HG03066 (cell line): ENCODE data around the gene DLGAP1.

Experiments
- ATAC-seq: cut with Tn5 transposase; IDR thresholded peaks from one replicate; pipeline ENCODE4 v1.9.1; 2021; ENCODE audit warnings: low read depth; ENCODE audit not compliant: unreplicated experiment

DLGAP1 gene

DNA sequence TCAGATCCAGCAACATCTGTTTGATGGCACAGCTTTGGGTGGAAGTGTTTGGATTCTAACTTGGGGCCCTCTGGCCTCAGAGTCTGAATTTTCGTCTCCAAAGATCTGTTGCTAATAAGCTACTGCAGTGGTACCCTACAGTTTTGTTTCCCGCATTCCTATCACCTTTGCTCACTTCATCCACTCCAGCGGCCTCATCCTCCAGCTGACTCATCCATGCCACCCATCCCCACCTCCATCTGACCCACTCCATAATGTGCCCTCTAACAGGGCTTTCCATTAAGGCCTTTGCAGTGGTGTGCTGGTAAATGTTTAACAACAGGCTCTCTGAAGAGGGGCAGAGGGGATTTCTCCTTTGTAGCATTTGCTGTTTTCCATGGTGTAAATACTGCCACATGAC is 779.7 kb downstream of the DLGAP1 start:
- no peak for ATAC-seq

DNA sequence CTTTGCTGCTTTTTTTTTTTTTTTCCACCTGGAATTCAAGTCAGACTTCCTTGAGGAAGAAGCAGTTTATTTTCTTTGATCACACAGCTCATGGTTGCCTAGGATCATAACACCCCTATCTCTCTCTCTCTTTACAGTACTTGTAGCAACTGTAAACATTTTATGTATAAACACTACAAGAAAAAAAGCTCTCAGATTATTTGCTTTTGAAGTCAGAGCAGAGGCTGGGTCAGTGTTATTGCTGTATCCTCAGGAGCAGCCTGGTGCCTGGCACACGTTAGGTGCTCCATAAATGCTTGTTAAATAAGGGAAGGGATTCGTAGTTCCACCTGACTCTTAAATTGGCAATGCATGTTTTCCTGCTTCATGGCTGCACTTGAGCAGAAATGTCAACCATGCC is 783.9 kb downstream of the DLGAP1 start:
- no peak for ATAC-seq

DNA sequence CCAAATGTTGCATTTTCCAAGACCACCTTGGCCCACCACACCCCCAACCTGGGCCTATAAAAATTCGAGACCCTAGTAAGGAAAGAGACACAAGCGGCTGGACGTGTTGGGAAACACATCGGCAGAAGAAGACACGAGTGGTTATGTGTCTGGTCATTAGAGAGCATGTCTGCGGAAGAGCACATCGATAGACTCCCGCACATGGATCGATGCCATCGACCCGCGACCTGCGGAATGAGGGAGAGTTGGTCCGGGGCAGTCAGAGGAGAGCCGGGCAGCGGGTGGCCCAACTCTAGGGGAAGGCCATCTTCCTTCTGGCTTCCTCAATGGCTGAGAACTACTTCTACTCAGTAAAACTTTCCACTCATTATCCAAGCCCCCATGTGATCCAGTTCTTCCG is 785.7 kb downstream of the DLGAP1 start:
- no peak for ATAC-seq

DNA sequence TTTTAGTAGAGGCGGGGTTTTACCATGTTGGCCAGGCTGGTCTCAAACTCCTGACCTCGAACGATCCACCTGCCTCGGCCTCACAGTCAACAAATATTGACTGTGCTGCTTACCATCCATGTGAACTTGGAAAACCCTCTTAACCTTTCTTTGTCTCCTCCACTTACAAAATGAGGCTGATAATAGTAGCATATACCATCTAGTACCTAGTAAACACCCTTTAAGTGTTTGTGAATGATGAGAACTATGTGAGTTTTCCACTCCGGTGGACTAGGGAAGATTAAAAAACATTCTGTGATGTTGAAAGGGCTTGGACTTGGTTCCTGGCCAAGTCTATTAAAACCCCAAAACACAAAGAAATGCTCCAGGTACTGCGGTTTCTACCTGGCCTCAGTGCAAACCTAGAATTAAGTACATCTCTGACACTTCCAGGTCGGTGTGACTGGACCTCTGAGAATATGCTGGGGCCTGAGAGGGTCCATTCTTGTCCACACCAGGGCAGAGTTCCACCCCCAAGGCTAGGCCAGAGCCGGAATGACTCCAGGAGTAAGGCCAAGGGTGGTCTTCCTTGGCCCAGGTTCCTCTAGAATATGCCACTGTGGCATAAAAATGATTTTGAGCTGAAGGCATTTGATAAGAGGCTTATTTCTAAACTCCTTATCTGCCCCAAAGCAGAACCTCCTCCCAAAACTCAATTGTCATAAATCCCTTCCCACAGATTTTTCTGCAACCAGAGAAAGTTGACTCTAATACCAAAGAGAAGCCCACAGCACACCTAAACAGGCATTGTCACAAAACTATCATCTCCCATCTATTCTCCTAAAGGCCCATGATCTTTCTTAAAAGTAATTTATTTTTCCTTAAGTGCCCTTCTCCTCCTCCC is 787.6 kb downstream of the DLGAP1 start:
- no peak for ATAC-seq

DNA sequence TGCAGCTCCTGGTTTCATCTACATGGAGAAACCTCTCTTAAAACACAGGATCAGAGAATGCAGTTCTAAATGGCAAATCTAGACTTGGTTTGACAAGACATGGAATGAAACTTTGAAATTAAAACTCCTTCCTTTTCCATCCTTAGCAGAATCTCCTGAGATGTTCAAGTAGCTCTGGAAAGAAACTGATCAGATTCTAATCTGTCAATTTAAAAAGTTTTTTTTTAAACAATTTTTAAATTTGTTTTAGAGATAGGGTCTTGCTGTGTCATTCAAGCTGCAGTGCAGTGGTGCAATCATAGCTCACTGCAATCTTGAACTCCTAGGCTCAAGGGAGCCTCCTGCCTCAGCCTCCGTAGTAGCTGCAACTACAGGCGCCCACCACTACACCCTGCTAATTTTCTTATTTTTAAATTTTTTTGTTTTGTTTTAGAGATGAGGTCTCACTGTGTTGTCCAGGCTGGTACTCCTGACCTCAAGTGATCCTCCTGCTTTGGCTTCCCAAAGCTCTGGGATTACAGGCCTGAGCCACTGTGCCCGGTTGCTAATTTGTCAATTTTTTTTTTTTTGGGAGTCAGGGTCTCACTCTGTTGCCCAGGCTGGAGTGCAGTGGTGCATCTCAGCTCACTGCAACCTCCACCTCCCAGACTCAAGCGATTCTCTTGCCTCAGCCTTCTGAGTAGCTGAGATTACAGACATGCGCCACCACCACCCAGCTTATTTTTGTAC is 788.4 kb downstream of the DLGAP1 start:
- ATAC-seq: no peak

DNA sequence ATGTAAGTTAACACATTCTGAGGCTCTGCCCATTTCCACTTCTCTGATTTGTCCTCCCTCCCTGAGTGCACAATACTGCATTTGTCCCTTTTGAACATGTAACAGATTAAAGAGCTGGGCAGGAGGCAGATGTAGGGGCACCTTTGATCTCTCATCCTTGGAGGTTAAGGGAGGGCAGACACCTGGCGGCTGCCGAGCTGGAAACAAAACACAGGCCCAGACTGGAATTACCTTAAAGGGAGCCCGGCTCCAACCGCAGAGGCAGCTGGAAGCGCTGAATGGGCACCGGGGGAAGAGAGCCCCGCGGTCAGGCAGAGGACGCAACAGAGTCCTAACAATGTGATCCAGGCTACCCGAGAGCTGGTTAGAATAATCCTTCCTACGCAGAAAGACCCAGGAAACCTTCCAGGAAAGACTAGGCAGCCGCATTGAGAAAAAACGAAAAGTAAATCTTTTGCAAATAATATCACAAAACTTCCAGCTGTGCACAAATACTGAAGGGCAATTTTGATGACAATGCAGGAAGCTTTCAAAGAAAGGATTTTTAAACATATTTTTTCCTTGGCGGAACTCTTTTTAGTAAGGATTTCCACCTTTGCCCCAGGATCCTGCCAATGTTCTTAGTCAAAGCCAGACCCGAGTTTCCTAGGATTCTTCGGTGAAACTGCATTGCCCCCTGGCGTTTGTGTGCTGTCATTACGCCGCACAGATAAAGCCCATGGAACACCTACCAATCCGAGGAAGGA is 789.2 kb downstream of the DLGAP1 start:
- ATAC-seq: no peak

DNA sequence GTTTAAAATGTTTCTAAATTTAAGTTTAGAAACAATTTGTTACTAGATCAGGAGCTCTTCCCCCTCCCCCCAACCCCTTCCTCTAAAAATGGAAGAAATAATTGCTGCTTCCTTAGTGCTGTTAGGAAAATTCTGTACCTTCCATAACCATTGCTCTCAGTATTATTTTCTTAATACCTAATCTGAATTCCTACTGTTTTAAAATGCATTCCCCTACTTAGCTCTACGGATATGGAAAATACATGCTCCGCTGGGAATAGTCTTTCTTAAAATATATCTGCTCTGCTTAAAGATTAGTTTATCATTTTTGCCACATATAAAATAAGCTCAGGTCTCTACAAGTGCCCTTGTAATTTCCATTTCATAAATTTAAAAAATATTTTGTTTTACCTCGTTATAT is 789.9 kb downstream of the DLGAP1 start:
- ATAC-seq: no peak

DNA sequence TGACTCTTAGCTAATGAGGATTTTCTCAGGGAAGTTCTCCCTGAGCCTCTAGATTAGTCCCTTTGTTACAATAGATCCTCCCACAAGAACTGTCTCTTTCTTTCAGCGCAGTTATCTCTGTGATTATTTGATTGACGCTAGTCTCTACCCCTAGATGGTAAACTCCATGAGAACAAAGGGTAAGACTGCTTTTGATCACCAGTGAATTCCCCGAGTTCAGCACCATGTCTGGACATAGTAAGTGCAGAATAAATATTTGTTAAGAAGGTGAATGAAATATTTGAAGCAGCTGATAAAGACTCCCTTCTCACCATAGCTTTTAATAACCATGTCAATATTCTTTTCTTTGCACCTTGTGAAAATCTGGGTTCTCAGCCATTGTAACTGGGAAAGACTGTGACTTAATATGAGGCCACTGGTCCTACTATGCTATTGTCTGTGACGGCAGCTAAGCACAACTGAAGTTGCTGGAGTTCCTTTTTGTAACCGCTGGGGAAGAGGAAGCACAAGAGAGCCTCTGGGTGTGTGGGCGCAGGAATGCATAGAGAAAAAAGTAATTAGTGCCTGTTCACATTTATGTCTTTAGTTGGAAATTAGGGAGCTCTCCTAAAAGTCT is 790.4 kb downstream of the DLGAP1 start:
- ATAC-seq: no peak

DNA sequence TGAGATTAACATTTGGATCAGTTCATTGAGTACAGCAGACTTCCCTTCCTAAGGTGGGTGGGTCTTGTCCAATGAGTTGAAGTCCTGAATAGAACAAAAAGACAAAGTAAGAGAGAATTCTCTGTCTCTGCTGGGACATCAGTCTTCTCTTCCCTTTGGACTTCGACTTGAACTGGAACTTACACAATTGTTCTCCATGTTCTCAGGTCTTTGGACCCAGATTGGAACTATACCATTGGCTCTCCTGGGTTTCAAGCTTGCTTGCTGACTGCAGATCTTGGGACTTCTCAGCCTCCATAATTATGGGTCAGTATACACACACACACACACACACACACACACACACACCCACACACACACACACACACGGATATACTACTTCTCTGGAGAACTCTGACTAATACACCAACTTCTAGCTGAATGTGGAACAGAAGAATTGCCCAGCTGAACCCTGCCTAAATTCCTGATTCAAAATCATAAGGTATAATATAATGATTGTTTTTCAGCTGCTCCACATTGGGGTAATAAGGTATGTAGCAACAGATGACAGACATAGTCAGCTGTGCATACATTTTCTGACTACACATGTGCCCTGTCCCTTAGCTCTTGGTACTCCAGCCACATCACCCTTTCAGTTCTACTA is 791.1 kb downstream of the DLGAP1 start:
- ATAC-seq: no peak

DNA sequence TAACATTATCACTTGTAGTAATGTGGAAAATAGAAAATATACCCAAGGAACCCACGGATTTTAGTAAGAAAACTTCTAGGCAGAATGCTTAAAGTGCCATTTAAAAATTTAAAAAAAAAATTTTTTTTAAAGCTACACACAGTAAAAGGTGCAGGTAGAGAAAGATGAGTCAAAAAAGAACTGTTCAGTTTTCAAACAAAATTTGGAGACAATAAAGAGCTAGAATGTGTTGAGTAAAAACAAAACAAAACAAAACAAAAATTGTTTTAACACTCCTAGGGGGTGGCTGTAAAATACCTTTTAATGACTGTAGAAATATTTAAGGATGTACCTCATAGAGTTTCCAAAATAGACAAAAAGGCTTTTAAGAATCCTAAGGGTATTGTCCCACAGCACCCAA is 793.1 kb downstream of the DLGAP1 start:
- no peak for ATAC-seq

DNA sequence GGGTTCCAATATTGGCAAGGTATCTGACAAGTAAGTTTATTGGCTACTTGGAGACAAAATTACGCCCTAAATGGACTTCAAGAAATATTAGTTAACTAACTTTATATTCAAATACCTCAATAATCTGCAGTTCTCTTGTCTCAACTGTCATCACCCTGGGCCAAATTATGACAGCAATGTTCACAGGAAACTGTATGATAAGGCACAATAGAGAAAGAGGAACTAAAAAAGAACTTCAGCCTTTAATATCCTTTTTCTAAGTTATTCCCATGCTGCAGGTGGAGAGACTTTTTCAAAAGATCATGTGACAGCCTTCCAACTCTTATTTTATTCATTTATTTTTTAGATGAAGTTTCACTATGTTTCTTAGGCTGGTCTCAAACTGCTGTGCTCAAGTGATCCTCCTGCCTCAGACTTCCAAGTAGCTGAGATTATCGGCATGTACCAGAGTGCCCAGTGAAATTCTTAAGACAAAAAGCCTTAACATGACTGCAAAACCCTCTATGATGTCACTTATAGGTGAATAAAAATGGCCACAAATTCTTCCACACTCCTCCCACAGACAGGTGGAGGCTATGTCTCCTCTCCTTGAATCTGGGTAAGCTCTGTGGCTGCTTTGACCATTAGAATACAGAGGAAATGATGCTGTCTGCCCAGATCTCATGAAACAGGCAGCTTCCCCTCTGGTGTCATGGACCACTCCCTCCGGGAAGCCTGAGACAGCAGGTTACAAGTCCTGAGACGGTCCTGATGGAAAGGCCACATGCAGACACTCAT is 794.2 kb downstream of the DLGAP1 start:
- no peak for ATAC-seq

DNA sequence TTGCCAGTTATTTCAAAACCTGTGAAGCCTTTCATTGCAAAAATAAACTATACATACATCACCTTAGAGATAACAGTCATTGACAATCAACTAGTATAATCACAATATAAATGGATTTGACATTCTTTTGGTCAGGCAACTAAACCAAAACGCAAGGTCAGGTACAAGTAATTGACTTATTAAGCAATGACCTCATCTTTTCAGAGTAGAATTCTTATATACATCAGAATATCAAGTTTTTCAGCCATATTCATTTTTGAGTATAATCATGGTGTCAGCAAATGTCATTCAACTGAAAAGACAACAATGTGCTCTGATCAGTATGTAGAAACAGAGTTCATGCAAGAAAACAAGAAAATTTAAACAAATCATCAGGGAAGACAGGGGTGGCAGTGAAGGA is 796.6 kb downstream of the DLGAP1 start:
- no peak for ATAC-seq

DNA sequence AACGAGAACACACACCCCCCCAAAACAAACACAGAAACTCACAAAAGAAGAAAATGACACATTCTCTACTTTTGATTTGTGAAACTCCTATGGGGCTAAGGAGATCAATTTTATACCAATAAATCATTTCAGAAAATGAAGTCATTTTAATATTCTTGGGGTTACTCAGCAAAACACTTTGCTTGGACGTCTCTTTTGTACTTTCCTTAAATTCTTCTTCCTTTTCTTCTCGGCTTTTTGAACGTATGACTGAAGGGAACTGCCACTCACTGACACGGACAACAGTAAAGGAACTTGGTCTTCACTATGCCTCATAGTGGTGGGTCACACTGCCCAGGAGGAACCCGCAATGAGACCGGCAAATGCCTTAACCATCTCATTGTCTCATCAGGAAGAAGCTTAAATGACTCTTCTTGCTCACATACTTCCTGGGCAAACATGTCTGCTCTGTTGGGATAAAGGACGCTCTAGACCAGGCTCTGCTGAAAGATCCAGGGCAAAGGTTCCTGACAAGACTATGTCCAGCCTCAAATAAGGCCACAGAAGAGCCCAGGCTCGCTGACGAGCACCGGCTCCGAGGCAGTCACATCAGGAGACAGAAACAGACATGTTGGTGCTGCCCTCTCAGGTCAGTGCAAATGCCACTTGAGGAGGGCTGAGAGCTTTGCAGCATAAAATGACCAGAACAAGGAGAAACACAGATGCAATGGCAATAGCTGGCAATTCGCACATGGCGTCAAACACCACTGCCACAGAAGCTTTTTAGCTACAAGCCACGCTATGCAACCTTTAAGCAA is 799.7 kb downstream of the DLGAP1 start:
- ATAC-seq: no peak

DNA sequence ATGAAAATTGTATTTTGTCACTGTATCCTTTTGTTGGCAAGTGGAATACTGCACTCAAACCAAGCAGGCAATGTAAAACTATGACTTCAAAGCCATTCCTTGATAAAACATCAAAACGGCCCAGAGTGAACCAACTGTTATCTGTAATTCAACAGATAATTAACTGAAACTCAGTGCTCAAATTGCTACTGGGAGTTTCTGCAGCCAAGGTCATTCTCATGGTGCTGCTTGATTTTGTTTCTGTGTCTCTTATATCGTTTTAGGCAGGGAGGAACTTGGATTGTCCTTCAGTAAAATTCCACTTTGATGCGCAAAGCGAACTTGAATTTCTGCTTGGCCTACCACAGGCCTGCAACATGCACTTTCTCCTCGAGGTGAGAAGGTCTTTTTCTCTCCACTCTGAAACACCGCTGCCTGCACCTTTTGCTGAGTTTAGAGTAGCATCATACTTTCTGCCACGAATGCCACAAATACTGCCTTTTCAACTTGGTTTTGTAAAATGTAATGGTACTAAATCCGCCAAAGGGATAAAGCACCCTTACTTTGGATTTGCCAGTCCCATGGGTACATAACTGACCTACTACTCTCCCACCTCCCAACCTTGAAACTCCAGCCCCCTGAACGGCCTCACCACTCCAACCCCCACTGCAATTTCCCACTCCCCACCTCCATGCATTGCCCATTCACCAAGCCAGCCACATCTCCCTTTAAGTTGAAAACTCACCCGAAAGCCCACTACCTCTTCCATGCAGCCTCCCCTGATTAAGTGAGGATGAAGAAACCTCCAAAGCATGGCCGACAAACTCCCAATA is 800.5 kb downstream of the DLGAP1 start:
- no peak for ATAC-seq

DNA sequence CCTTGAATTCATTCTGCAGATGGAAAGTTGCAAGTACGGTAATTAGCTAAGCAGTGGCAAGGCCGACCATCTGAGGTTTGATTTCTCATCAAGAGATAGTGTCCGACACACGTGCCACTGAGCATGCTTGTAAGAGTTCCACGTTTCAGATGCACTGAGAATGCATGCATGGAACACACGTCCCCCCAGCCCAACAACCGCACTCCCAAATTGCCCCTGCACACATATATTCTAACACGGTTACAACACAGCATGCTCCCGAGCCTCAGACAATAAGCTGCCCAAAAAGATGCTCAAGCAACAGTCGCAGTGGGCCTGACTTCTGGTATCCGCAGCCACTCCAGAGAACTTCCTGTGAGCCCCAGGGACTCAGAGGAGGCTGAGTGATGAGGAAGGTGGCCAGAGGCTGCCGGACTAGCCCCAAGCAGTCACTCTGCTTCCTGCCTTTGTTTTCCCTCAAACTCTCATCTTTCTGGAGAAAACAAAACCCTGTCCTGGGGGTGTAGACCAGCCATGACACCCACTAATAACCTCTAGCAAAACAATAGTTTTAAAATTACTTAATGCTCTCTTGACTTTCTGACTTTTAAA is 801.2 kb downstream of the DLGAP1 start:
- no peak for ATAC-seq

DNA sequence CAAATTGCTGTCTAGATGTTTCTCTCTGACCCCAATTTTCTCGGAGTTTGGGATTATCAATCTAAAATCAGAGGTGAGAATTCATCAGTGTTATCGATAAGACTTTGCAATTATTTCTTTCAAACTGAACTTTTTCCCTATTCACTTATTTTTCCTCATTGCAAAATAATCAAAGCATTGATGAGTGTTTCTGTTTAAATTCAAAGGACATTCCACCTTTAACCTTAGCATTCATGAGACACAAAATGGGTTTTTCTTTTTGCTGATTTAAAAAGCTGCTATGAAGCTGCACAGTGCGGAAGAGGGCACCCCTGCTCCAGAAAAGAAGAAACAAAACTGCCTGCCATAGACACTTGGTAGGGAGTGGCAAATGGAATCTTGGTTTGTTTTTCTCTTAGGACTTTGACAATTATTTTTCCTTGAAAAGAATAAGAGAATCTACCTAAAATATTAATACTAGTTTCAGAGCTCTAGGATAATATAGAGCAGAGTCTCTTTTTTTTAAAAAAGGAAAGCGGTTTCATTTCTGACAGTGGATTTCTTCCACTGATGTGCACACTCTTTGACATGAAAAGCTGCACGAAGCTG is 801.8 kb downstream of the DLGAP1 start:
- ATAC-seq: no peak
